NOMO-1 (cell line): Measurements from ENCODE around the gene CYB5D1.
"Not testable (repeated sequence)": the region's sequence is repeated elsewhere in the genome, so short reads cannot be mapped to it uniquely, and the experiment has no call there.

Source experiments
- DNase-seq, 2 experiments: peaks; one replicate each; lab custom pipeline; 2025; ENCODE audit not compliant: unreplicated experiment in 2 of 2; lab: John Stamatoyannopoulos, UW

Gene CYB5D1

GRCh38 chr17:7857713-7858521 is at the start of gene CYB5D1:
TSS of gene CYB5D1 (plus strand) at chr17:7858003. CDS start at chr17:7858135, 132 bp downstream.
- DNase-seq, result peak; percentile 86 to 96

- no peak for DNase-seq
Measured at GRCh38 chr17:7809086-7809790, 48.6 kb upstream of the CYB5D1 start.

GRCh38 chr17:7809791-7810343 is 47.9 kb upstream of the CYB5D1 start:
- DNase-seq, result not testable (repeated sequence)

GRCh38 chr17:7811251-7811650 is 46.6 kb upstream of the CYB5D1 start:
- no peak for DNase-seq

GRCh38 chr17:7814969-7815368 is 42.8 kb upstream of the CYB5D1 start:
- no peak for DNase-seq

GRCh38 chr17:7816926-7817642 is 40.7 kb upstream of the CYB5D1 start:
- no peak for DNase-seq

- DNase-seq, result no peak
Measured at GRCh38 chr17:7817643-7817964, 40.2 kb upstream of the CYB5D1 start.

GRCh38 chr17:7818026-7818425 is 39.8 kb upstream of the CYB5D1 start:
- DNase-seq, result no peak

GRCh38 chr17:7818746-7819645 is 38.8 kb upstream of the CYB5D1 start:
- DNase-seq, result no peak

GRCh38 chr17:7820231-7820630 is 37.6 kb upstream of the CYB5D1 start:
- no peak for DNase-seq

- no peak for DNase-seq
Measured at GRCh38 chr17:7822126-7822525, 35.7 kb upstream of the CYB5D1 start.

- DNase-seq, result no peak
Measured at GRCh38 chr17:7823581-7824001, 34.2 kb upstream of the CYB5D1 start.

- no peak for DNase-seq
Measured at GRCh38 chr17:7824021-7824924, 33.5 kb upstream of the CYB5D1 start.

- peak in 1 of 2 experiments; percentile 18 for DNase-seq
Measured at GRCh38 chr17:7825206-7825990, 32.4 kb upstream of the CYB5D1 start.

GRCh38 chr17:7830616-7831015 is 27.2 kb upstream of the CYB5D1 start:
- no peak for DNase-seq

GRCh38 chr17:7831233-7831632 is 26.6 kb upstream of the CYB5D1 start:
- DNase-seq, result no peak

GRCh38 chr17:7832431-7832830 is 25.4 kb upstream of the CYB5D1 start:
- no peak for DNase-seq

GRCh38 chr17:7833011-7833794 is 24.6 kb upstream of the CYB5D1 start:
- no peak for DNase-seq
